A673 (cell line): ENCODE data around the gene PAEP. TPM values are rescaled to one million over a fixed set of nuclear protein-coding genes. Genes with fewer than 3 reads are reported as not detected.

Source experiments
- BruUV-seq: library from RNA; stranded (reverse); fragments of 400-500 nt; replicated peaks from 2 replicates; lab custom pipeline; 2021; lab: Mats Ljungman, UMichigan
- CTCF ChIA-PET: fragments of 300-600 bp; sonication (Branson Sonifier 250); formaldehyde crosslinking; loops from one replicate; lab custom pipeline; 2022; ENCODE audit warnings: antibody characterized with exemption; lab: Charles Lee
- POLR2A ChIA-PET: fragments of 300-600 bp; sonication (Branson Sonifier 250); formaldehyde crosslinking; loops from one replicate; lab custom pipeline; 2022; ENCODE audit warnings: antibody characterized with exemption; ENCODE audit not compliant: low non-redundant PET; lab: Charles Lee
- DNase-seq: peaks from one replicate; pipeline ENCODE4 v3.0.0-alpha.2; 2015; ENCODE audit warnings: low spot score
- H3K27ac ChIP-seq: fragments of 200-600 bp; sonication (generic); 2 replicates; pipeline ENCODE4 v1.5.1; 2016; ENCODE audit warnings: mixed run types, low read depth, mild to moderate bottlenecking, mixed read lengths, antibody characterized with exemption, low read length; ENCODE audit not compliant: poor library complexity, severe bottlenecking
- H3K27me3 ChIP-seq: fragments of 200-600 bp; sonication (generic); replicated peaks from 2 replicates; pipeline ENCODE4 v1.6.1; 2017; ENCODE audit warnings: mixed run types, low read depth, mild to moderate bottlenecking, mixed read lengths, antibody characterized with exemption, low read length; ENCODE audit not compliant: insufficient read depth, poor library complexity
- H3K36me3 ChIP-seq: fragments of 200-600 bp; sonication (generic); 2 replicates; pipeline ENCODE4 v1.6.1; 2016; ENCODE audit warnings: mixed run types, mild to moderate bottlenecking, mixed read lengths, antibody characterized with exemption, low read length; ENCODE audit not compliant: insufficient read depth, poor library complexity, severe bottlenecking
- H3K4me1 ChIP-seq: fragments of 200-600 bp; sonication (generic); 2 replicates; pipeline ENCODE4 v1.6.1; 2017; ENCODE audit warnings: mixed run types, mild to moderate bottlenecking, mixed read lengths, antibody characterized with exemption, low read length; ENCODE audit not compliant: insufficient read depth, poor library complexity, severe bottlenecking
- H3K4me3 ChIP-seq: fragments of 200-600 bp; sonication (generic); 2 replicates; pipeline ENCODE4 v1.5.1; 2016; ENCODE audit warnings: low read depth, mixed run types, mild to moderate bottlenecking, mixed read lengths, low read length; ENCODE audit not compliant: poor library complexity, severe bottlenecking
- H3K9me3 ChIP-seq: fragments of 200-600 bp; sonication (generic); 2 replicates; pipeline ENCODE4 v1.6.1; 2016; ENCODE audit warnings: mixed run types, low read depth, mild to moderate bottlenecking, mixed read lengths, antibody characterized with exemption, low read length; ENCODE audit not compliant: poor library complexity, severe bottlenecking
- EZH2 ChIP-seq: fragments of 200-600 bp; sonication (generic); IDR thresholded peaks from 2 replicates; pipeline ENCODE4 v1.6.1; 2017; ENCODE audit warnings: borderline replicate concordance, low read depth, mild to moderate bottlenecking, mixed read lengths, antibody characterized with exemption, low read length; ENCODE audit not compliant: poor library complexity, severe bottlenecking
- intact Hi-C: fragments of 100-400 bp; cut with micrococcal nuclease; formaldehyde crosslinking; loops from one replicate; pipeline ENCODE4 v1.10.0; 2022; ENCODE audit not compliant: unreplicated experiment
- total RNA-seq: library from RNA; stranded (reverse); gene quantifications from 2 replicates; pipeline ENCODE4 v1.2.3, GENCODE V29; 2021
- TF ChIP-seq, protein P1 (sequence below): fragments of 300-800, 200-600 bp; sonication (generic); conservative IDR thresholded peaks from 2 replicates; pipeline ENCODE4 v1.5.1; 2017; ENCODE audit warnings: low read depth, mild to moderate bottlenecking, antibody characterized with exemption, low read length, moderate library complexity, mixed read lengths

PAEP gene
- total RNA-seq, 1 experiment from 2014 or later, result not detected

DNA sequence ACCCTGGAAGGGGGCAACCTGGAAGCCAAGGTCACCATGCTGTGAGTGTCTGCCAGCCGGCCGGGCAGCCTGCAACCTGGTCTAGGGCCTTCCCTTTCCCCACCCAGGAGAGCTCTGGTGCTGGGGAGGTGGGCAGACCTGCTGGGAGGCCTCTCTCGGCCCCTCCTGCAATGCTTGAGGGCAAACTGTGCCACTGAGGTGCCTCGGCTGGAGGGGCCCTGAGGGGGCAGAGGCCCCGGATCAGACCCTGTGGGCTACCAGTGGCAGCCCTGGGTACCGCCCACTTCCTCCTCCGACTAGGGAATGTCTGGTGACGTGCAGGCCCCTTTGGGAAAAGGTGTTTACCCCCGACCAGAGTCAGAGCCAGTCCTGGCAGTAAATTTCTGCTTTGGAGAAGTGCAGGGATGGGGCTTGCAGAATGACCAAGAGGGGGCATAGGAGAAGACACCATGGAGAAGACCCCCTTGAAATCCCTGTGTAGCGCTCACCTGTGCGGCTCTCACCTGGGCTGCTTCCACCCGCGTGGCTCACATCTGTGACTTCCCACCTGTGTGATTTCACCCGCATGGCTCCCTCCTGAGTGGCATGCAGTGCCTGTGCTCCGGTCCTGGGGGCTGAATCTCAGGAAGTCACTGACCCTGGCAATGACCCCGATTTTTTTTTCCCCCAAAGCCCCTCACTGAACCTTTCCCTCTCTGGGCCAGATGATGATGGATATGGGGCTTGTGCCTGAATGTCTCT lies 39.2 kb upstream of the PAEP start:
- TF ChIP-seq, protein P1, sequence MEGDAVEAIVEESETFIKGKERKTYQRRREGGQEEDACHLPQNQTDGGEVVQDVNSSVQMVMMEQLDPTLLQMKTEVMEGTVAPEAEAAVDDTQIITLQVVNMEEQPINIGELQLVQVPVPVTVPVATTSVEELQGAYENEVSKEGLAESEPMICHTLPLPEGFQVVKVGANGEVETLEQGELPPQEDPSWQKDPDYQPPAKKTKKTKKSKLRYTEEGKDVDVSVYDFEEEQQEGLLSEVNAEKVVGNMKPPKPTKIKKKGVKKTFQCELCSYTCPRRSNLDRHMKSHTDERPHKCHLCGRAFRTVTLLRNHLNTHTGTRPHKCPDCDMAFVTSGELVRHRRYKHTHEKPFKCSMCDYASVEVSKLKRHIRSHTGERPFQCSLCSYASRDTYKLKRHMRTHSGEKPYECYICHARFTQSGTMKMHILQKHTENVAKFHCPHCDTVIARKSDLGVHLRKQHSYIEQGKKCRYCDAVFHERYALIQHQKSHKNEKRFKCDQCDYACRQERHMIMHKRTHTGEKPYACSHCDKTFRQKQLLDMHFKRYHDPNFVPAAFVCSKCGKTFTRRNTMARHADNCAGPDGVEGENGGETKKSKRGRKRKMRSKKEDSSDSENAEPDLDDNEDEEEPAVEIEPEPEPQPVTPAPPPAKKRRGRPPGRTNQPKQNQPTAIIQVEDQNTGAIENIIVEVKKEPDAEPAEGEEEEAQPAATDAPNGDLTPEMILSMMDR, result no peak
- TF ChIP-seq EZH2, result no peak
- H3K9me3 ChIP-seq, result no peaks in the 10 kb centered on the region
- H3K27me3 ChIP-seq, result no peaks in the 10 kb centered on the region
- no peak for DNase-seq
- H3K27ac ChIP-seq, result no peak overlapping the region
- intact Hi-C loops, result no loop called here
- no TSS peak for BruUV-seq
- CTCF ChIA-PET, result no interaction called here
- no peaks in the 10 kb centered on the region for H3K36me3 ChIP-seq
- no peaks in the 10 kb centered on the region for H3K4me1 ChIP-seq
- POLR2A ChIA-PET, result no interaction called here
- no peak overlapping the region for H3K4me3 ChIP-seq

DNA sequence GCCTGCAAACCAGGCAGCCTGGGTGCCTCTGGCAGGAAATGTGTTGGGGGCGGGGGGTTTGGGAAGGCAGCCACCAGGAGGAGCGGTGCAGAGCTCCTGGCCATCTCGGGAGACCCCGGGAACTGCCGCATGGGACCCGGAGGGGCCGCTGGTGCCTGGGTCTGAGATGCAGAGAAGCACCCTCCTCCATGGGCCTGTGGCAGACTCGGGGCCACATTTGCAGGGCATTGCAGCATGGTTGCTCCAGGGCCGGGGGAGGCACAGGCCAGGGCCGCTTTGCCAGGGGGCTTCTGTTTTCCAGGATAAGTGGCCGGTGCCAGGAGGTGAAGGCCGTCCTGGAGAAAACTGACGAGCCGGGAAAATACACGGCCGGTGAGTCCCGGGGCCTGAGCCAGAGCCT lies 38.6 kb upstream of the PAEP start:
- no peaks in the 10 kb centered on the region for H3K4me1 ChIP-seq
- no peak overlapping the region for H3K27ac ChIP-seq
- BruUV-seq, result no TSS peak
- POLR2A ChIA-PET, result no interaction called here
- no peak for TF ChIP-seq EZH2
- TF ChIP-seq, protein P1, result no peak
- H3K36me3 ChIP-seq, result no peaks in the 10 kb centered on the region
- DNase-seq, result no peak
- H3K27me3 ChIP-seq, result no peaks in the 10 kb centered on the region
- intact Hi-C loops, result no loop called here
- CTCF ChIA-PET, result no interaction called here
- no peaks in the 10 kb centered on the region for H3K9me3 ChIP-seq
- no peak overlapping the region for H3K4me3 ChIP-seq

DNA sequence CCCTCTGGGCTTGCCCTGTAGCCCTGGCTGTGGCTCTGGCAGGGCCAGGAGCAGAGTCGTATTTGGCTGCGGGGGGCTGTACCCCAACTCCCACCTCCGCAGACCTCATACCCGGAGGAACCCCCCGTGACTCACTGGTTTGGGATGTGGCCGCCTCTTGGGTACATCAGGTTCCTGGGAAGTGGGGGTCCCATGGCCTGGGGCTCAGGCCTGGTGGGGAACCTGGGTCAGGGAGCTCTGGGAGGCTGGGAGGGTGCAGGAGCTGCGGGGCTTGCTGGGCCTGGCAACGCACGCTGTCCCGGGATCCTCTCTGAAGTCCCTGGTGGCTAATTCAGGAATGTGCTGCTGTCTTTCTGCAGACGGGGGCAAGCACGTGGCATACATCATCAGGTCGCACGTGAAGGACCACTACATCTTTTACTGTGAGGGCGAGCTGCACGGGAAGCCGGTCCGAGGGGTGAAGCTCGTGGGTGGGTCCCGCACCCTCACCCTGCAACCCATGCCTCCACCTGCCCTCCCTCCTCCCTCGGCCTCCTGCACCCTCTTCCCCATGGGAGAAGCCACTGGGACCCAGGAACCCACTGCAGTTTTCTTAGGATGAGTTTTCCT lies 37.9 kb upstream of the PAEP start:
- H3K9me3 ChIP-seq, result no peaks in the 10 kb centered on the region
- DNase-seq, result no peak
- intact Hi-C loops, result no loop called here
- TF ChIP-seq EZH2, result no peak
- TF ChIP-seq, protein P1, result no peak
- H3K4me1 ChIP-seq, result no peaks in the 10 kb centered on the region
- no TSS peak for BruUV-seq
- no peak overlapping the region for H3K4me3 ChIP-seq
- no peak overlapping the region for H3K27ac ChIP-seq
- ChIA-PET POLR2A (no interaction called here), CTCF (no interaction called here)
- no peaks in the 10 kb centered on the region for H3K27me3 ChIP-seq
- H3K36me3 ChIP-seq, result no peaks in the 10 kb centered on the region
